Measurements from ENCODE around the gene ATRIP. TPM values are rescaled to one million over a fixed set of nuclear protein-coding genes. Genes with fewer than 3 reads are reported as not detected.

Gene ATRIP
- total RNA-seq, 1 experiment from 2014 or later, result 12.5 TPM

DNA sequence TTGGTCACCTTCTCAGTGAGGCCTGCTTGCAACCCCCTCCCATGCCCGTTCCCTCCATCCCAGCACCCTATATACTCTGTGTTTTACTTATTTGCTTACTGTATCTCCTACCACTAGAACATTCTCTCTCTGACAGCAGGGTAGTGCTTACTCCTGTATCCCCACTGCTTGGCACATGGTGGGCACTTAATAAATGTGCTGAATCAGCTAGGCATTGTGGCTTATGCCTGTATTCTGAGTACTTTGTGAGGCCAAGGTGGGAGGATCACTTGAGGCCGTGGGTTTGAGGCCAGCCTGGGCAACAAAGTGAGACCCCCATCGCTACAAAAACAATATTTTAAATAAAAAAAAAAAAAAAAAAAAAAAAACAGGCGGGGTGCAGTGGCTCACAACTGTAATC, 65.0 kb downstream of the ATRIP start:
- no peak overlapping the region for H3K4me3 Mint-ChIP-seq (ENCODE audit: low read depth, unreplicated experiment)
- CTCF ChIA-PET, result no interaction called here
- H3K4me1 Mint-ChIP-seq (ENCODE audit: low read depth, unreplicated experiment), result no peaks in the 10 kb centered on the region
- no TSS peak for BruUV-seq (replicated peaks)
- no peak for TF ChIP-seq CTCF (IDR thresholded peaks at IDR 0.05; ENCODE audit: unreplicated experiment)
- H3K36me3 Mint-ChIP-seq (ENCODE audit: insufficient read depth, unreplicated experiment), result peaks cover 7% of the 10 kb centered on the region
- intact Hi-C loops (cut with micrococcal nuclease; ENCODE audit: unreplicated experiment), result no loop called here
- no peak overlapping the region for H3K27ac Mint-ChIP-seq (ENCODE audit: unreplicated experiment)
- H3K9me3 Mint-ChIP-seq (ENCODE audit: low read depth, unreplicated experiment), result no peaks in the 10 kb centered on the region
- no peak for DNase-seq
- H3K27me3 Mint-ChIP-seq (ENCODE audit: unreplicated experiment), result no peaks in the 10 kb centered on the region

GRCh38 chr3:48514431-48515227, 68.1 kb downstream of the ATRIP start:
- Mint-ChIP-seq H3K36me3 (ENCODE audit: insufficient read depth, unreplicated experiment) (peaks cover 3% of the 10 kb centered on the region), H3K27ac (ENCODE audit: unreplicated experiment) (no peak overlapping the region), H3K9me3 (ENCODE audit: low read depth, unreplicated experiment) (no peaks in the 10 kb centered on the region), H3K4me1 (ENCODE audit: low read depth, unreplicated experiment) (no peaks in the 10 kb centered on the region), H3K4me3 (ENCODE audit: low read depth, unreplicated experiment) (no peak overlapping the region), H3K27me3 (ENCODE audit: unreplicated experiment) (no peaks in the 10 kb centered on the region)
- no peak for DNase-seq
- intact Hi-C loops (cut with micrococcal nuclease; ENCODE audit: unreplicated experiment), result no loop called here
- BruUV-seq (replicated peaks), result no TSS peak
- CTCF ChIA-PET, result interaction anchor here (0.5 to 0.7 kb wide), 2 partner anchors 10 to 379 kb away, joined by 3 to 5 read pairs; no protein-coding TSS in a partner anchor
- no peak for TF ChIP-seq CTCF (IDR thresholded peaks at IDR 0.05; ENCODE audit: unreplicated experiment)

Other genes with a start within 250 kb of the ATRIP start
- gene CAMP, start 223.2 kb upstream of the ATRIP start, total RNA-seq (2022), result not detected in 2 replicates
- gene ZNF589, start 205.6 kb upstream of the ATRIP start, total RNA-seq (2022), result 8.0 and 8.3 TPM in 2 replicates
- gene NME6, start 145.4 kb upstream of the ATRIP start, total RNA-seq (2022), result 28.2 and 30.2 TPM in 2 replicates
- gene SPINK8, start 113.1 kb upstream of the ATRIP start, total RNA-seq (2022), result not detected in 2 replicates
- gene FBXW12, start 74.5 kb upstream of the ATRIP start, total RNA-seq (2022), result not detected in 2 replicates
- 174 and 175 TPM in 2 replicates for gene PLXNB1, start 16.7 kb upstream of the ATRIP start, total RNA-seq (2022)
- 18.9 and 19.9 TPM in 2 replicates for gene CCDC51, start 6.6 kb upstream of the ATRIP start, total RNA-seq (2022)
- gene TMA7, start 6.5 kb upstream of the ATRIP start, total RNA-seq (2022), result 139 and 171 TPM in 2 replicates
- 192 and 287 TPM in 2 replicates for gene SHISA5, start 57.4 kb downstream of the ATRIP start, total RNA-seq (2022)
- gene PFKFB4, start 110.1 kb downstream of the ATRIP start, total RNA-seq (2022), result 3.6 and 5.1 TPM in 2 replicates
- 0.34 and 0.94 TPM in 2 replicates for gene UCN2, start 117.0 kb downstream of the ATRIP start, total RNA-seq (2022)
- 8.6 and 13.9 TPM in 2 replicates for gene COL7A1, start 148.6 kb downstream of the ATRIP start, total RNA-seq (2022)
- 196 and 207 TPM in 2 replicates for gene UQCRC1, start 162.9 kb downstream of the ATRIP start, total RNA-seq (2022)
- not detected in 2 replicates for gene TMEM89, start 175.0 kb downstream of the ATRIP start, total RNA-seq (2022)
- gene SLC26A6, start 188.7 kb downstream of the ATRIP start, total RNA-seq (2022), result 21.6 and 27.0 TPM in 2 replicates
- 24.9 and 28.5 TPM in 2 replicates for gene CELSR3, start 216.1 kb downstream of the ATRIP start, total RNA-seq (2022)
- 23.1 and 26.9 TPM in 2 replicates for gene NCKIPSD, start 239.2 kb downstream of the ATRIP start, total RNA-seq (2022)